Measurements from ENCODE around the gene EGR4. TPM values are rescaled to one million over a fixed set of nuclear protein-coding genes. Genes with fewer than 3 reads are reported as not detected.
A peak's percentile ranks its signal among the peaks of the same experiment; 100 is the strongest.
"Not testable (repeated sequence)": the region's sequence is repeated elsewhere in the genome, so short reads cannot be mapped to it uniquely, and the experiment has no call there.

The EGR4 gene
- total RNA-seq, 5 donors from 2014 or later (not counting 1 experiment from before 2014, with no cell fraction given) = 0.09 to 0.35 (median 0.19) TPM; not detected in 1

DNA sequence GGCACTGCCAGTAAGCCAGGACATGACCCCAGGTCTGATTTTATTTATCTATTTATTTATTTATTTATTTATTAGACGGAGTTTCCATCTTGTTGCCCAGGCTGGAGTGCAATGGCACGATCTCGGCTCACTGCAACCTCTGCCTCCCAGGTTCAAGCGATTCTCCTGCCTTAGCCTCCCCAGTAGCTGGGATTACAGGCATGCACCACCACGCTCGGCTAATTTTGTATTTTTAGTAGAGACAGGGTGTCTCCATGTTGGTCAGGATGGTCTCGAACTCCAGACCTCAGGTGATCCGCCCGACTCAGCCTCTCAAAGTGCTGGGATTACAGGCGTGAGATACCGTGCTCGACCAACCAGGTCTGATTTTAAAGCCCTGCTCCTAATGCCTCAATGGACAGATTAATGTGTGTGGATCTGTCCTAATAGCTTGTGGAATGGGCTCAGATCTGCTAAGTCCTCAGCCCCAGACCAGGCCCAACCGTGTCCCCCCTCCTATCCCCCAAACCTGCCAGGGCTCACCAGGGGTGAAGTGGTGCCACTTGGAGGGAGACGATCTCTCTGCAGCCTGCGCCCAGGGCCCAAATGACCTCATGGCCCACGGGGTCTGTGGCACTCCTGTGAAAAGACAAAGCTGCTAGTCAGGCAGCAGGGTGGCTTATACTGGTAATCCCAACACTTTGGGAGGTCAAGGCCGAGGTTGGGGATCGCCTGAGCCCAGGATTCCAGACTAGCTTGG, 30.5 kb downstream of the EGR4 start:
- CTCF ChIA-PET = interaction anchor here (0.6 to 0.7 kb wide), 3 partner anchors 27 to 193 kb away, joined by 3 to 4 read pairs (median 3); no protein-coding TSS in a partner anchor
- H3K27me3 Mint-ChIP-seq; H3K9me3 ChIP-seq; H3K4me3 Mint-ChIP-seq; ATAC-seq (replicated peaks in 1 of 4); H3K4me3 ChIP-seq (ENCODE audit: control insufficient read depth in 1 of 2, extremely low read depth in 1 of 2, low read length in 1 of 2); H3K4me1 ChIP-seq (ENCODE audit: control insufficient read depth in 1 of 2, extremely low read depth in 1 of 2, insufficient read depth in 2 of 2, low read length in 2 of 2); H3K27me3 ChIP-seq (replicated peaks in 1 of 2; ENCODE audit: control insufficient read depth in 2 of 2, extremely low read depth in 1 of 2, insufficient read depth in 2 of 2, low read length in 1 of 2); POLR2A ChIA-PET; DNase-seq; H3K9me3 Mint-ChIP-seq; H3K27ac ChIP-seq (ENCODE audit: low read length); H3K27ac Mint-ChIP-seq: not testable (repeated sequence)
- Mint-ChIP-seq H3K36me3 (peaks cover 12% of the 10 kb centered on the region), H3K4me1 (peaks cover 11 to 15% (median 13%) of the 10 kb centered on the region in 3 donors)
- peaks cover 14 to 23% of the 10 kb centered on the region in 2 donors for H3K36me3 ChIP-seq (ENCODE audit: control insufficient read depth in 2 of 2, extremely low read depth in 1 of 2, insufficient read depth in 1 of 2, low read length in 1 of 2)
- WGBS (ENCODE audit: insufficient coverage) = 96% methylated on average over 12 of the region's 18 CpGs

DNA sequence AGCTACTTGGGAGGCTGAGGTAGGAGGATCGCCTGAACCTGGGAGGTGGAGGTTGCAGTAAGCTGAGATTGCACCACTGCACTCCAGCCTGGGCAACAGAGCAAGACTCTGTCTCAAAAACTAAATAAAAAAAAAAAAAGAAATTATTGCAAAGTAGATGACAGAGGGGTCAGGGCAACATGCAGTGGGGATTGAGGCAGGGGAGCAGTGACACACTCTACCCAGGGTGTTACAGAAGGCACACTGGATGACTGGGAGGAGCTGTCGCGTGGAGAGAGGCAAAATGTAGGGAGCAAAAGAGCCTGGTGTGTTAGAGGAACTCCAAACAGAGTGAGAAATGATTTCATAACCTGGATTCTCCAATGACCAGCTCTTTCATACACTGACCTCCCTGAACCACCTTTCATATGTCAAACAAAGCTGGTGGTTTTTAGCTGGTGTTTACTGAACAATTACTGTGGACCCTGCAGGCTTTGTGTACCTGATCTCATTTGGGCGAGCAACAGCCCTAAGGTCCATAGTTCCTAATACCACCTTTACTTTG, 31.2 kb downstream of the EGR4 start:
- Mint-ChIP-seq H3K27me3 (no peaks in the 10 kb centered on the region), H3K27ac (no peak overlapping the region), H3K9me3 (no peaks in the 10 kb centered on the region), H3K4me1 (peaks cover 12 to 15% (median 13%) of the 10 kb centered on the region in 3 donors), H3K36me3 (peaks cover 12% of the 10 kb centered on the region), H3K4me3 (no peak overlapping the region)
- CTCF ChIA-PET = interaction anchor here in 1 of 2 donors (0.7 kb wide), 1 partner anchor 157 kb away, joined by 4 read pairs; no protein-coding TSS in a partner anchor
- Histone ChIP-seq H3K4me1 (ENCODE audit: control insufficient read depth in 1 of 2, extremely low read depth in 1 of 2, insufficient read depth in 2 of 2, low read length in 2 of 2) (peaks cover 0 to 9% of the 10 kb centered on the region in 2 experiments), H3K27me3 (replicated peaks in 1 of 2; ENCODE audit: control insufficient read depth in 2 of 2, extremely low read depth in 1 of 2, insufficient read depth in 2 of 2, low read length in 1 of 2) (no peaks in the 10 kb centered on the region), H3K4me3 (ENCODE audit: control insufficient read depth in 1 of 2, extremely low read depth in 1 of 2, low read length in 1 of 2) (no peak overlapping the region), H3K27ac (ENCODE audit: low read length) (no peak overlapping the region), H3K36me3 (ENCODE audit: control insufficient read depth in 2 of 2, extremely low read depth in 1 of 2, insufficient read depth in 1 of 2, low read length in 1 of 2) (peaks cover 14 to 23% of the 10 kb centered on the region in 2 donors), H3K9me3 (no peaks in the 10 kb centered on the region)
- POLR2A ChIA-PET = no interaction called here
- DNase-seq (no peak), ATAC-seq (replicated peaks in 1 of 4) (no peak)
- no CpG with 5 or more reads among the region's 4 CpGs for WGBS (ENCODE audit: insufficient coverage)

DNA sequence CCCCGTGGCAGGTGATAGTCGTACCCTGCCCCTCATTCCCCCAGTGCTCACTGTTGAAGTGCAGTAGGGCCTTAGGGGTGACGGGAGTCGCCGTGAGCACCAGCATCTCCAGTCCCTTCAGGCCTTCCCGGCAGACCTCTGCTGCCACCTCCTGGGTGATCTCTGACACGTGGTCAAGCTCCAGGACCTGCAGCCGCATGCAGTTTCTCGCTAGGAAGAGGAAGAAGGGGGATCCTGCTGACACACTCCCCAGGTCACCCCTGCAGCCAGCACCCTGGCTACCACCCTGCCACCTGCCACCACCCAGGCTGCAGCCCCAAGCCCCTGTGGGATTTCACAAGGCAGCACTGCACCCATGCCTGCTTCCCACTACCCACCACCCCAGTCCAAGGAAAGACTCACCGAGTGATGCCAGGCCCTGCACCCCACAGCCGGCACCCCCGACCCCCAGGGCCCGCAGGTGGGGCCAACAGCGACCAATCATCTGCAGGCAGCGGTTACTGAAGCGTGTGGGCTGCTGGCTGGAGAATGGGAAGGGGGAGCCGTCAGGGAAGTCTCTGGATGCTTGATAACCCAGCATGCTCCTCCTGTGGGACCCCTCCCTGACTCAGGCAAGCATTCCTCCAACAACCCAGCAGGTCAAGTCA, 32.9 kb downstream of the EGR4 start:
- Histone ChIP-seq H3K4me1 (ENCODE audit: control insufficient read depth in 1 of 2, extremely low read depth in 1 of 2, insufficient read depth in 2 of 2, low read length in 2 of 2) (peaks cover 0 to 9% of the 10 kb centered on the region in 2 experiments), H3K9me3 (no peaks in the 10 kb centered on the region), H3K36me3 (ENCODE audit: control insufficient read depth in 2 of 2, extremely low read depth in 1 of 2, insufficient read depth in 1 of 2, low read length in 1 of 2) (peaks cover 18 to 23% of the 10 kb centered on the region in 2 donors), H3K27me3 (replicated peaks in 1 of 2; ENCODE audit: control insufficient read depth in 2 of 2, extremely low read depth in 1 of 2, insufficient read depth in 2 of 2, low read length in 1 of 2) (no peaks in the 10 kb centered on the region), H3K27ac (ENCODE audit: low read length) (no peak overlapping the region), H3K4me3 (ENCODE audit: control insufficient read depth in 1 of 2, extremely low read depth in 1 of 2, low read length in 1 of 2) (no peak overlapping the region)
- CTCF ChIA-PET = no interaction called here
- H3K9me3 Mint-ChIP-seq = no peaks in the 10 kb centered on the region
- DNase-seq (no peak), ATAC-seq (replicated peaks in 1 of 4) (no peak)
- H3K36me3 Mint-ChIP-seq = peaks cover 12% of the 10 kb centered on the region
- H3K27ac Mint-ChIP-seq = no peak overlapping the region
- POLR2A ChIA-PET = no interaction called here
- peaks cover 6 to 14% (median 12%) of the 10 kb centered on the region in 3 donors for H3K4me1 Mint-ChIP-seq
- no peak overlapping the region for H3K4me3 Mint-ChIP-seq
- H3K27me3 Mint-ChIP-seq = no peaks in the 10 kb centered on the region
- WGBS (ENCODE audit: insufficient coverage) = 91% methylated on average over 8 of the region's 17 CpGs

GRCh38 chr2:73259704-73260337, 33.5 kb downstream of the EGR4 start:
- Histone ChIP-seq H3K4me1 (ENCODE audit: control insufficient read depth in 1 of 2, extremely low read depth in 1 of 2, insufficient read depth in 2 of 2, low read length in 2 of 2) (peaks cover 0 to 9% of the 10 kb centered on the region in 2 experiments), H3K27me3 (replicated peaks in 1 of 2; ENCODE audit: control insufficient read depth in 2 of 2, extremely low read depth in 1 of 2, insufficient read depth in 2 of 2, low read length in 1 of 2) (no peaks in the 10 kb centered on the region), H3K36me3 (ENCODE audit: control insufficient read depth in 2 of 2, extremely low read depth in 1 of 2, insufficient read depth in 1 of 2, low read length in 1 of 2) (peaks cover 18 to 23% of the 10 kb centered on the region in 2 donors), H3K4me3 (ENCODE audit: control insufficient read depth in 1 of 2, extremely low read depth in 1 of 2, low read length in 1 of 2) (no peak overlapping the region), H3K9me3 (no peaks in the 10 kb centered on the region), H3K27ac (ENCODE audit: low read length) (no peak overlapping the region)
- no peak for ATAC-seq (replicated peaks in 1 of 4)
- WGBS (ENCODE audit: insufficient coverage) = 87% methylated on average over 4 of the region's 4 CpGs
- DNase-seq = no peak
- CTCF ChIA-PET = no interaction called here
- Mint-ChIP-seq H3K36me3 (peaks cover 12% of the 10 kb centered on the region), H3K4me3 (no peak overlapping the region), H3K4me1 (peaks cover 6 to 14% (median 12%) of the 10 kb centered on the region in 3 donors), H3K27ac (peak overlapping the region in 1 of 2 donors; percentile 52), H3K9me3 (no peaks in the 10 kb centered on the region), H3K27me3 (no peaks in the 10 kb centered on the region)
- POLR2A ChIA-PET = no interaction called here

DNA sequence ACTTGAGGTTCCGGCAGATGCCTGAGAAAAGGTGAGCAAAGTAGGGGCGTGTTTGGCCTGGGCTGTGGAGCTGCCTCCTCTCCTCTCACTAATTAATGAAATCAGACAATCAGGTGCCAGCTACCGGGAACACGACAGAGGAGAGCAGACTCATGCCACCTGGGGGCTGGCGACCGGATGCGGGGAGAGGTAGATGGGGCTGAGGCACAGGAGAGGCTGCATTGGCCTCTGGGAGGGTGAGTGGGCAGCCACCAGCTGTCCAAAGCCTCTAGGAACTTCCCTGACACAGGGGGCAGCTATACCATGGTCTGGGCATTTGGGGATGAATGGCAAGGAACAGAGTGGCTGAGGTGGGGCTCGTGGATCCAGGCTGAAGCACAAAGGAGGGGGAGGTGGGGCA, 34.1 kb downstream of the EGR4 start:
- H3K36me3 ChIP-seq (ENCODE audit: control insufficient read depth in 2 of 2, extremely low read depth in 1 of 2, insufficient read depth in 1 of 2, low read length in 1 of 2) = peaks cover 18 to 24% of the 10 kb centered on the region in 2 donors
- Mint-ChIP-seq H3K9me3 (no peaks in the 10 kb centered on the region), H3K4me3 (no peak overlapping the region), H3K4me1 (peaks cover 6 to 14% (median 12%) of the 10 kb centered on the region in 3 donors), H3K27ac (no peak overlapping the region), H3K36me3 (peaks cover 10% of the 10 kb centered on the region), H3K27me3 (no peaks in the 10 kb centered on the region)
- ATAC-seq (replicated peaks in 1 of 4) (no peak), DNase-seq (no peak)
- WGBS (ENCODE audit: insufficient coverage) = 92% methylated on average over 4 of the region's 8 CpGs
- CTCF ChIA-PET = no interaction called here
- H3K27ac ChIP-seq (ENCODE audit: low read length) = no peak overlapping the region
- H3K9me3 ChIP-seq = no peaks in the 10 kb centered on the region
- H3K4me3 ChIP-seq (ENCODE audit: control insufficient read depth in 1 of 2, extremely low read depth in 1 of 2, low read length in 1 of 2) = no peak overlapping the region
- H3K4me1 ChIP-seq (ENCODE audit: control insufficient read depth in 1 of 2, extremely low read depth in 1 of 2, insufficient read depth in 2 of 2, low read length in 2 of 2) = peaks cover 0 to 9% of the 10 kb centered on the region in 2 experiments
- H3K27me3 ChIP-seq (replicated peaks in 1 of 2; ENCODE audit: control insufficient read depth in 2 of 2, extremely low read depth in 1 of 2, insufficient read depth in 2 of 2, low read length in 1 of 2) = no peaks in the 10 kb centered on the region
- POLR2A ChIA-PET = no interaction called here

DNA sequence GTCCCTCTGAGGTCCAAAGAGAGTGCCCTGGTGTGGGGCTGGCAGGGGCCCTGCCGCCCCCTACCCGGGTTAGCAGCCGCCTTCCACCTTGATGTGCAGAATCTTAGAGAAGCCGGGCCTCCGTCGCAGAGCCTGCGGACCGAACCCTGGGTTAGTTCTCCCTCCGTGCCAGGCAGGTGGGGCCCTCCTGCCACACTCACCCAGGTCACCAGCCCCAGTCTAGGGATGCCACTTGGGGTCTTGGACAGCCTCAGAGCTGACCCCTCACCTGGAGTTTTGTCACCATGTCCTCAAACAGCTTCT, 34.5 kb downstream of the EGR4 start:
- H3K36me3 ChIP-seq (ENCODE audit: control insufficient read depth in 2 of 2, extremely low read depth in 1 of 2, insufficient read depth in 1 of 2, low read length in 1 of 2) = peaks cover 16 to 29% of the 10 kb centered on the region in 2 donors
- ChIA-PET CTCF (no interaction called here), POLR2A (no interaction called here)
- no peak overlapping the region for H3K4me3 Mint-ChIP-seq
- H3K4me3 ChIP-seq (ENCODE audit: control insufficient read depth in 1 of 2, extremely low read depth in 1 of 2, low read length in 1 of 2) = no peak overlapping the region
- DNase-seq (no peak), ATAC-seq (replicated peaks in 1 of 4) (no peak)
- H3K36me3 Mint-ChIP-seq = peaks cover 5% of the 10 kb centered on the region
- peaks cover 0 to 9% of the 10 kb centered on the region in 2 experiments for H3K4me1 ChIP-seq (ENCODE audit: control insufficient read depth in 1 of 2, extremely low read depth in 1 of 2, insufficient read depth in 2 of 2, low read length in 2 of 2)
- H3K27me3 ChIP-seq (replicated peaks in 1 of 2; ENCODE audit: control insufficient read depth in 2 of 2, extremely low read depth in 1 of 2, insufficient read depth in 2 of 2, low read length in 1 of 2) = no peaks in the 10 kb centered on the region
- 98% methylated on average over 6 of the region's 9 CpGs for WGBS (ENCODE audit: insufficient coverage)
- H3K27ac ChIP-seq (ENCODE audit: low read length) = no peak overlapping the region
- no peaks in the 10 kb centered on the region for H3K27me3 Mint-ChIP-seq
- H3K9me3 Mint-ChIP-seq = no peaks in the 10 kb centered on the region
- H3K9me3 ChIP-seq = no peaks in the 10 kb centered on the region
- H3K27ac Mint-ChIP-seq = no peak overlapping the region
- H3K4me1 Mint-ChIP-seq = peaks cover 6 to 14% (median 12%) of the 10 kb centered on the region in 3 donors
